Nephron (organoid): Measurements from ENCODE around the gene STK32B.

Experiments used
- H3K27ac Mint-ChIP-seq, 3 experiments: 2 replicates each; pipeline ENCODE4 v1.8.0; 2020; ENCODE audit warnings: mixed read lengths in 3 of 3, mild to moderate bottlenecking in 2 of 3, moderate library complexity in 1 of 3
- H3K27me3 Mint-ChIP-seq: 2 replicates; pipeline ENCODE4 v1.8.0; 2021; ENCODE audit warnings: low read depth, mild to moderate bottlenecking, moderate library complexity, mixed read lengths
- H3K36me3 Mint-ChIP-seq: 2 replicates; pipeline ENCODE4 v1.8.0; 2020; ENCODE audit warnings: low read depth, mixed read lengths
- H3K4me1 Mint-ChIP-seq: 2 replicates; pipeline ENCODE4 v1.8.0; 2020; ENCODE audit warnings: mixed read lengths
- H3K4me3 Mint-ChIP-seq, 3 experiments: 2 replicates each; pipeline ENCODE4 v1.8.0; 2020; ENCODE audit warnings: mild to moderate bottlenecking in 3 of 3, mixed read lengths in 3 of 3, moderate library complexity in 2 of 3
- H3K9me3 Mint-ChIP-seq: 2 replicates; pipeline ENCODE4 v1.8.0; 2020; ENCODE audit warnings: mixed read lengths
- TF ChIP-seq, protein P1 (sequence below), 3 experiments: fragments of 200-600 bp; sonication (generic); IDR thresholded peaks; one replicate each; pipeline ENCODE4 v1.5.0; 2021; ENCODE audit warnings: antibody characterized with exemption in 3 of 3; ENCODE audit not compliant: unreplicated experiment in 3 of 3

The STK32B gene

DNA sequence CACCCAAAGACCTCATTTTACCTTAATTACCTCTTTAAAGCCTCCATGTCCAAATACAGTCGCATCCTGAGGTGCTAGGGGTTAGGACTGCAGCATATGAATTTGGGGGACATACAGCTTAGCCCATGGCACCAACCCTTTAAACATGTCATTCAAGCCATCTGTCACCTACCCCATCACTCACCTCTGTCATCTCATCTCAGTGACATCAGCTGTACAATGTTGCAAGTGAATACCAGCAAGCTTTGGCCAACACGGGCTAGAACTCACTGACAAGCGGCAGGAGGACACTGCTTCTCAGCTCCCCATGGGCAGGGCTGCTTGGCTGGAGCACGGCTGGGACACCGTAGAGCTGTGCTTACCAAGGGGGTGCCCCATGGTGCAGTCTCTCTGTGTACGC, 107.5 kb downstream of the STK32B start:
- H3K36me3 Mint-ChIP-seq: no peaks in the 10 kb centered on the region
- no peak overlapping the region for H3K4me3 Mint-ChIP-seq
- H3K27me3 Mint-ChIP-seq: peaks cover 26% of the 10 kb centered on the region
- no peak overlapping the region for H3K27ac Mint-ChIP-seq
- TF ChIP-seq, protein P1, sequence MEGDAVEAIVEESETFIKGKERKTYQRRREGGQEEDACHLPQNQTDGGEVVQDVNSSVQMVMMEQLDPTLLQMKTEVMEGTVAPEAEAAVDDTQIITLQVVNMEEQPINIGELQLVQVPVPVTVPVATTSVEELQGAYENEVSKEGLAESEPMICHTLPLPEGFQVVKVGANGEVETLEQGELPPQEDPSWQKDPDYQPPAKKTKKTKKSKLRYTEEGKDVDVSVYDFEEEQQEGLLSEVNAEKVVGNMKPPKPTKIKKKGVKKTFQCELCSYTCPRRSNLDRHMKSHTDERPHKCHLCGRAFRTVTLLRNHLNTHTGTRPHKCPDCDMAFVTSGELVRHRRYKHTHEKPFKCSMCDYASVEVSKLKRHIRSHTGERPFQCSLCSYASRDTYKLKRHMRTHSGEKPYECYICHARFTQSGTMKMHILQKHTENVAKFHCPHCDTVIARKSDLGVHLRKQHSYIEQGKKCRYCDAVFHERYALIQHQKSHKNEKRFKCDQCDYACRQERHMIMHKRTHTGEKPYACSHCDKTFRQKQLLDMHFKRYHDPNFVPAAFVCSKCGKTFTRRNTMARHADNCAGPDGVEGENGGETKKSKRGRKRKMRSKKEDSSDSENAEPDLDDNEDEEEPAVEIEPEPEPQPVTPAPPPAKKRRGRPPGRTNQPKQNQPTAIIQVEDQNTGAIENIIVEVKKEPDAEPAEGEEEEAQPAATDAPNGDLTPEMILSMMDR (IDR thresholded peaks at IDR 0.05; ENCODE audit: unreplicated experiment in 3 of 3): no peak
- no peaks in the 10 kb centered on the region for H3K4me1 Mint-ChIP-seq
- H3K9me3 Mint-ChIP-seq: no peaks in the 10 kb centered on the region

DNA sequence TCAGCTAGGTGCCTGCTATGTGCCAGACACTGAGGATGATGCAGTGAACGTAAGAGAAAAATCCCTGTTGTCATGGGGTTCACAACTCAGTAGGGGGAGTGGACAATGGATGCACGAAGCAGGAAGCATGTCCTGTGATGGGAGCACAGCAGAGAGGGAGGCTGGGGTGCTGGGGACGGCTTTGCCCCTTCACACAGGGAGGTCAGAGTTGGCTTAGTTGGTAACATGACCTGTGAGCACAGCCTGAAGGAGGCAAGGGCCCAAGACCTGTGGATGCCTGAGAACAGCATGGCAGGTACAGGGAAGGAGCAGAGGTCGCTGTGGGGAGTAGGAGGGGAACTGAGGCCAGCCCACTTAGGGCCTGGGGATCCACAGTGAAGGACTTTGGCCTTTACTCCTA, 109.4 kb downstream of the STK32B start:
- Mint-ChIP-seq H3K27ac (no peak overlapping the region), H3K4me3 (no peak overlapping the region), H3K36me3 (no peaks in the 10 kb centered on the region), H3K9me3 (no peaks in the 10 kb centered on the region), H3K27me3 (peaks cover 21% of the 10 kb centered on the region), H3K4me1 (peaks cover 10% of the 10 kb centered on the region)
- TF ChIP-seq, protein P1 (IDR thresholded peaks at IDR 0.05; ENCODE audit: unreplicated experiment in 3 of 3): no peak

- Mint-ChIP-seq H3K4me3 (no peak overlapping the region), H3K27me3 (peaks cover 26% of the 10 kb centered on the region), H3K36me3 (no peaks in the 10 kb centered on the region), H3K9me3 (no peaks in the 10 kb centered on the region), H3K27ac (no peak overlapping the region), H3K4me1 (peaks cover 14% of the 10 kb centered on the region)
- TF ChIP-seq, protein P1 (IDR thresholded peaks at IDR 0.05; ENCODE audit: unreplicated experiment in 3 of 3): no peak
Observed at GRCh38 chr4:5162909-5163508, 111.7 kb downstream of the STK32B start.

DNA sequence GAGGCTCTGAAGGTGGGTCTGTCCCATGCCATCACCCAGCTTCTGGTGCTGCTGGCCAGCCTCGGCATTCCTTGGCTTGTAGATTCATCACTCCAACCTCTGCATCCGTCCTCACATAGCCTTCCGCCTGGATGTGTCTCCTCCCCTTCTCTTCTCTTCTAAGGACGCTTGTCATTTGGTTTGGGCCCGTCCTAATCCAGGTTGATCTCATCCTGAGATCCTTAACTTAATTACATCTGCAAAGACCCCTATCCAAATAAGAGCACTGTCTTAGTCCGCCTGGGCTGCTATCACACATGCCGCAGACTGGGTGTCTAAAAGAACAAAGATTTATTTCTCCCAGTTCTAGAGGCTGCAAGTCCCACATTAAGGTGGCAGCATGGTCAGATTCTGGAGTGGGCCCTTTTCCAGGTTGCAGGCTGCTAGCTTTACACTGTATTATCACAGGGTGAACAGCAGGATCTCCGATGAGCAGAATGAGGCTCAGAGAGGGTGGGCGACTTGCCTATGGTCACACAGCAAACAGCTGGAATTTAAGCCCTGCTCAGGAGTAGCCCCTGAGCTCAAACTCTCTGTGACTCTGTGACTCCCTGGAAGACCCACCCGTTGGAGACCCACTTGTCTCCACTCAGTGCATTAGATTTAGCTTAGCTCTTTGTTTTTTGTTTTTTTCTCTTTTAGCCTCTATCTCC, 113.1 kb downstream of the STK32B start:
- Mint-ChIP-seq H3K27me3 (peaks cover 21% of the 10 kb centered on the region), H3K4me3 (no peak overlapping the region), H3K9me3 (peaks cover 3% of the 10 kb centered on the region), H3K36me3 (no peaks in the 10 kb centered on the region), H3K4me1 (peaks cover 14% of the 10 kb centered on the region), H3K27ac (no peak overlapping the region)
- TF ChIP-seq, protein P1 (IDR thresholded peaks at IDR 0.05; ENCODE audit: unreplicated experiment in 3 of 3): no peak

- Mint-ChIP-seq H3K27ac (no peak overlapping the region), H3K9me3 (peaks cover 3% of the 10 kb centered on the region), H3K36me3 (no peaks in the 10 kb centered on the region), H3K27me3 (peaks cover 15% of the 10 kb centered on the region), H3K4me3 (no peak overlapping the region), H3K4me1 (peaks cover 14% of the 10 kb centered on the region)
- TF ChIP-seq, protein P1 (IDR thresholded peaks at IDR 0.05; ENCODE audit: unreplicated experiment in 3 of 3): no peak
Observed at GRCh38 chr4:5165420-5166369, 114.4 kb downstream of the STK32B start.
